Measurements from ENCODE around the gene MED8. TPM values are rescaled to one million over a fixed set of nuclear protein-coding genes. Genes with fewer than 3 reads are reported as not detected.

MED8 gene
- total and polyA plus RNA-seq, 2 of the 8 experiments (the other 6 are each of a cell fraction or from before 2014, with no cell fraction given): 7.0 to 20.6 TPM

DNA sequence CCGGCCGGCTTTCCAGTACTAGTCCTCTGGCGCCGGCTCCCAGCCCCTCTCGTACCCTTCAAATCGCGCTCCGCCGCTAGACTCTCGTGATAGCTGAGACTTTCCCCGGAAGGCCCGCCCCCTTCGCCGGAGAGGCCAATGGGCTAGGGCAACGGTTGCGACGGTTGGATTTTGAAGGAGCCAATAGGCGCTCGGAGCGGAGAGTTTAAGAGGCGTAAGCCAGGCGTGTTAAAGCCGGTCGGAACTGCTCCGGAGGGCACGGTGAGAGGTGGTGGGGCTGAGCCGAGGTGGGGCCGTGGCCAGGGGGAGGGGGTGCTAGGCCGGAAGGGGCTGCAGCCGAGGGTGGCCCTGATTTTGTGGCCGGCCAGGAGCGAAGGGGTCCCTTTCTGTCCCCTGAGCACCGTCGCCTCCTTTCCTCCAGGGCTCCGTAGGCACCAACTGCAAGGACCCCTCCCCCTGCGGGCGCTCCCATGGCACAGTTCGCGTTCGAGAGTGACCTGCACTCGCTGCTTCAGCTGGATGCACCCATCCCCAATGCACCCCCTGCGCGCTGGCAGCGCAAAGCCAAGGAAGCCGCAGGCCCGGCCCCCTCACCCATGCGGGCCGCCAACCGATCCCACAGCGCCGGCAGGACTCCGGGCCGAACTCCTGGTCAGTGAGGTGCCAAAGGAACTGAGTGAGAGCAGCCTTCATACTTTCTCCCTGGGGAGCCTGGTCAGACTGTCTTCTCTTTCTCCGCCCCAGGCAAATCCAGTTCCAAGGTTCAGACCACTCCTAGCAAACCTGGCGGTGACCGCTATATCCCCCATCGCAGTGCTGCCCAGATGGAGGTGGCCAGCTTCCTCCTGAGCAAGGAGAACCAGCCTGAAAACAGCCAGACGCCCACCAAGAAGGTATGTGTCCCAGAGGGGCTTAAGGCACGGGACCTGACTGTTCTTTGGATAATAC lies 30.6 kb downstream of the MED8 start, which contains the start of gene CDC20:
TSS of gene CDC20 (plus strand) at position 236 of the 948 bp plus-strand sequence. CDS start at position 471, 235 bp downstream.
- Histone ChIP-seq H3K4me1 (replicated peaks in 1 of 4; ENCODE audit: control insufficient read depth in 3 of 4, insufficient read depth in 4 of 4, low read length in 3 of 4) (peaks cover 5 to 14% (median 8%) of the 10 kb centered on the region in 4 experiments), H3K18ac (ENCODE audit: extremely low read depth, low read length) (peak within 1 kb of the TSS; percentile 83), H3K9ac (replicated peaks in 1 of 4; ENCODE audit: extremely low read depth in 1 of 4, low read depth in 3 of 4, low read length in 3 of 4) (peak within 1 kb of the TSS; percentile 88 to 97 (median 90)), H2BK120ac (replicated peaks; ENCODE audit: low read depth, low read length) (no peak within 1 kb of the TSS), H2AFZ (ENCODE audit: low read length) (peak within 1 kb of the TSS; percentile 20; the same call in 1 of the 2 replicates), H4K20me1 (replicated peaks in 1 of 2; ENCODE audit: control insufficient read depth in 1 of 2, insufficient read depth in 2 of 2, low read length in 2 of 2) (peaks cover 10 to 12% of the 10 kb centered on the region in 2 experiments), H4K91ac (replicated peaks; ENCODE audit: insufficient read length, low read length) (peak within 1 kb of the TSS; percentile 89), H3K4ac (replicated peaks; ENCODE audit: insufficient read length, low read depth, low read length) (peak within 1 kb of the TSS; percentile 84), H3K4me3 (ENCODE audit: extremely low read depth in 1 of 4, insufficient read depth in 2 of 4, low read depth in 3 of 4, low read length in 4 of 4) (peak within 1 kb of the TSS; percentile 76 to 92 (median 87)), H3K27me3 (replicated peaks in 1 of 4; ENCODE audit: control insufficient read depth in 3 of 4, extremely low read depth in 1 of 4, insufficient read depth in 3 of 4, low read length in 3 of 4) (no peaks in the 10 kb centered on the region), H3K23ac (ENCODE audit: insufficient read length) (no peak within 1 kb of the TSS), H2BK20ac (ENCODE audit: low read length) (no peak within 1 kb of the TSS), H3K56ac (replicated peaks; ENCODE audit: insufficient read length, low read depth, low read length) (peak within 1 kb of the TSS; percentile 91), H3K4me2 (ENCODE audit: insufficient read depth in 1 of 2, low read depth in 2 of 2, low read length in 2 of 2) (peak within 1 kb of the TSS; percentile 72 to 81), H3K23me2 (ENCODE audit: low read depth, low read length) (peaks cover 7% of the 10 kb centered on the region), H4K8ac (ENCODE audit: extremely low read depth, insufficient read depth, low read length) (peak within 1 kb of the TSS; percentile 96), H2BK15ac (ENCODE audit: low read length) (0 out of 2 replicates have a peak within 1 kb of the TSS, but pooled peaks have one; percentile 32), H2BK5ac (ENCODE audit: low read depth, low read length) (peak within 1 kb of the TSS; percentile 89), H2AK5ac (ENCODE audit: low read depth, low read length) (no peak within 1 kb of the TSS), H3K9me3 (ENCODE audit: insufficient read depth in 2 of 2, low read depth in 1 of 2, low read length in 1 of 2) (no peaks in the 10 kb centered on the region), H4K5ac (ENCODE audit: insufficient read length, low read depth, low read length) (peak within 1 kb of the TSS; percentile 91), H3K27ac (ENCODE audit: low read depth, low read length) (peak within 1 kb of the TSS; percentile 87), H3K14ac (ENCODE audit: insufficient read length) (no peak within 1 kb of the TSS), H2BK12ac (ENCODE audit: low read depth, low read length) (no peak within 1 kb of the TSS; the same call in none of the 2 replicates), H3K79me1 (ENCODE audit: low read depth, low read length) (peaks cover 11% of the 10 kb centered on the region), H3K36me3 (ENCODE audit: control insufficient read depth in 2 of 4, insufficient read depth in 4 of 4, low read length in 3 of 4) (peaks cover 21 to 45% (median 31%) of the 10 kb centered on the region in 4 experiments), H3K79me2 (ENCODE audit: control insufficient read depth in 1 of 2, insufficient read depth in 2 of 2, low read length in 2 of 2) (peaks cover 10 to 27% of the 10 kb centered on the region in 2 experiments)
- DNase-seq (ENCODE audit: low read depth in 1 of 2, low spot score in 2 of 2) (peak; percentile 93 to 99), FAIRE-seq (no peak)
- 2% methylated on average over 46 of the region's 59 CpGs; no CpG with 5 or more reads in 1 of the 2 experiments for WGBS, 2 experiments (ENCODE audit: extremely low coverage in 1 of 2, insufficient coverage in 1 of 2, insufficient read length in 1 of 2, insufficient replicate concordance in 2 of 2, low coverage in 1 of 2, low lambda C conversion rate in 2 of 2, missing lambda C conversion rate in 1 of 2)
- ChIA-PET POLR2A (ENCODE audit: partially characterized antibody) (interaction anchor here (0.6 to 2.5 kb wide), 37 partner anchors 10 to 382 kb away, joined by 3 to 37 read pairs (median 5); partner anchors contain the start of genes C1orf210, ELOVL1, MED8 and SZT2), CTCF (ENCODE audit: partially characterized antibody) (interaction anchor here (0.8 to 2.4 kb wide), 17 partner anchors 9 to 128 kb away, joined by 3 to 15 read pairs (median 5); partner anchors contain the start of genes C1orf210 and ELOVL1)
- peak; percentile 63 for TF ChIP-seq PHF8 (conservative IDR thresholded peaks at IDR 0.05; ENCODE audit: low read depth, low read length)
- TF ChIP-seq SP2 (IDR thresholded peaks at IDR 0.05; ENCODE audit: low read length): peak; percentile 25; the same call in 1 of the 2 replicates
- TF ChIP-seq SP1 (IDR thresholded peaks at IDR 0.05; ENCODE audit: low read depth, low read length): peak; percentile 84
- peak; percentile 74; the same call in 1 of the 2 replicates for TF ChIP-seq POLR2AphosphoS5 (IDR thresholded peaks at IDR 0.05; ENCODE audit: low read depth, low read length)
- TF ChIP-seq TBP (IDR thresholded peaks at IDR 0.05; ENCODE audit: low read depth, low read length): peak; percentile 87
- TF ChIP-seq GABPA (IDR thresholded peaks at IDR 0.05; ENCODE audit: borderline replicate concordance, insufficient read depth, low read length): 0 out of 2 replicates have a peak, but pooled peaks have one; percentile 23
- TF ChIP-seq KDM4A (IDR thresholded peaks at IDR 0.05; ENCODE audit: low read depth, low read length, severe bottlenecking): peak; percentile 35
- TF ChIP-seq, protein P1, sequence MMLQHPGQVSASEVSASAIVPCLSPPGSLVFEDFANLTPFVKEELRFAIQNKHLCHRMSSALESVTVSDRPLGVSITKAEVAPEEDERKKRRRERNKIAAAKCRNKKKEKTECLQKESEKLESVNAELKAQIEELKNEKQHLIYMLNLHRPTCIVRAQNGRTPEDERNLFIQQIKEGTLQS (IDR thresholded peaks at IDR 0.05; ENCODE audit: insufficient read depth, low read depth, low read length): no peak
- peak; percentile 93 to 95 for TF ChIP-seq POLR2A (IDR thresholded peaks at IDR 0.05; ENCODE audit: control extremely low read depth in 1 of 2, low read depth in 2 of 2, low read length in 2 of 2)
- TF ChIP-seq TAF7 (optimal IDR thresholded peaks at IDR 0.05; ENCODE audit: borderline replicate concordance, low read depth, low read length): peak; percentile 71

All from H1 (cell line).